ENCODE results near the gene FERMT2.
"Not testable (repeated sequence)": the region's sequence is repeated elsewhere in the genome, so short reads cannot be mapped to it uniquely, and the experiment has no call there.

The FERMT2 gene

DNA sequence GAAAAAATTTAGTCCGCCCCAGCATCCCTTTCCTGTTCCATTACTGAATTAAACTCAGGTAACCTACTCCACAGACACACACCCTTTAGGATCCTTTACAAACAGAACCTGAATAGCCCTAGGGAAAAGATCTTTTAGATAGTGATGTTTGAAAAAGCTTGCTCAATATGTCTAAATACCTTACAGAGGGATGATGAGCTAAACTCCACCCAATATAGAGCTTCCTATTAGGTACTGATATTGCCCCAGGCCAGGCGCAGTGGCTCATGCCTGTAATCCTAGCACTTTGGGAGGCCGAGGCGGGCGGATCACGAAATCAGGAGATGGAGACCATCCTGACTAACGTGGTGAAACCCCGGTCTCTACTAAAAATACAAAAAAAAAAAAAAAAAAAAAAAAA, 50.1 kb downstream of the FERMT2 start:
- no peak for DNase-seq

DNA sequence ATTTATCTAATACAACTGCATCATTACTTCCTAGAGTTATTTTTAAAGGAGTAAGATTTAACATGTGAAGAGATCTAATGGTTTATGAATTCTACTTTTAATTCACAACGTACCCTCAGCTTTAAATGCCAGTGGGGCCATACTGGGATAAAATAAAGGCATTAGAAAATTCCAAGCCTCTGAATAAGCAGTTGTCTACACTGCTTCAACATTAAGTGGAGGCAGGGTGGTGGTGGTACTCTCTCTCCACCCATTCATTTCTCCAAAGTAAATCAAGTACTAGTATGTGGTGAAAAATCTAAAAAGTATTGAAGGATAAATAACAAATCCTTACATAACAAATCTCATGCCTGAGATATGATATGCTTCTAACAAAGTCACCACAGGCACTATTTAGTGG, 52.4 kb downstream of the FERMT2 start:
- DNase-seq: no peak

DNA sequence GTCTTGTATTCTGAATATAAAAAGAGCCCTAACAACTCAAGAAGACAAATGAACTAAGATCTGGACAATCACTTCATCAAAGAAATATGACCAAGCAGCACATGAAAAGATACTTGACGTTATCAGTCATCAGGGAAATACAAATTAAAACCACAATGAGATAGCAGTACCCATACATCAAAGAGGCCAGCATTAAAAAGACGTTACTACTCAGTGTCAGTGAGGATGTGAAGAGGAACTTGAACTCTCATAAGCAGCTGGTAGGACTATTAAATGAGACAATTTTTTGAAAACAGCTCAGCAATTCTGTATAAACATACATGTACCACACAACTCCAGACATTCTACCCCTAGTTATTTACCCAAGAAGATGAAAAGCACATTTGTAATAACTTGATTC, 55.9 kb downstream of the FERMT2 start:
- DNase-seq: no peak

DNA sequence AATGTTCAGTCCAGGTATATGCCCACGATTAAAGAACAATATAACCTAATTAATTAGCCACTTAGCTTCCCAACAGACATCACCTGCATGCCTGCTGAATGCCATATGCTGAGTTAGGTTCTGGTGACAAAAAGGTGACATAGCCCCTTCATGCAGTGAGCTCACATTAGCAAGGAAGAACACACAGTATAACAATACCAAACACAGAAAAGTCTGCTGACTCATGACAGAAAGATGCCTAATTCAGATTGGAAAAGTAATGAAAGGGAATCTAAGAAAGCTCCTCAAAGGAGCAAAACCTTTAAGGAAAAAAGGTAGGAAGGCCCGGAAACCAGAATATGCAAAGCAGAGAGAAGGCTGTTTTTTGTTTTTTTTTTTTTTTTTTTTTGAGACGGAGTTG, 59.0 kb downstream of the FERMT2 start:
- DNase-seq: no peak

DNA sequence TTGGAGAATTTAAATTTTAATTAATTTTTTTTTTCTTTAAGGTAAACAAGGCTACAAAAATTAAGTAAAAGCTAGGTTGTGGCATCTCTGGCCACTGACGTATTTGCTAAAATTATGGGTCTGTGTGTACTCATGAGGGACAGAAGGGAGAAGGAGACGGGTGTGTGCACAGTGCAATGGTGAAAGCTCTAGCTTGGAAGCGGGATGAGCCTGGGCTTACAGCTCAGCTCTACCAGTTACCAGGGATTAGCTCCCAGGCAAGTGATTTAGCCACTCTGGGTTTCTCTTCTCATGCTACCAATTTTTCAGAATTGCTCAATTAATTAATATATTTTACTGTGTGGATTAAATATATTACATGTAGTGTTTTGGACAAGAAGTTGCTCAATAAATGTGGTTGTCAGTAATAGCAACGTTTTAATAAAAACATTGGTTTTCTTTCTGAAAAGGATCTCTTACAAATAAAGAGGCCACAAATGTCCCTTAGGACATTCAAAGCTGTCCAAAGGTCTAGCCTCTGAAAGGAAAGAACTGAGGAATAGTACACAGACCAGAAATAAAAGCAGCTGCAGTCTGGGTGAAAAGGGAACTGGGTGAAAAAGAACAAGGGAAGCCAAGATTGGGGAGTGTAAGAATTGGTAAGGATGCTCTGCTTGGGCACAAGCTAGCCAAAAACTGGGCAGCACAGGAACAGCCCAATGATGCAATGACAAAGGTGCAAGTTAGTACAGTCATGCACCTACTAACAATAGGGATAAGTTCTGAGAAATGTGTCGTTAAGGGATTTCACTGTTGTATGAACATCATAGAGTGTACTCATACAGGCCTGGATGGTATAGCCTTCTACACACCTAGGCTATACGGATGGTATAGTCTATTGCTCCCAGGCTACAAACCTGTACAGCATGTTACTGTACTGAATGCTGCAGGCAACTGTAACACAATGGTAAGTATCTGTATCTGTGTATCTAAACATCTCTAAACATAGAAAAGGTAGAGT, 61.7 kb downstream of the FERMT2 start:
- DNase-seq: no peak

DNA sequence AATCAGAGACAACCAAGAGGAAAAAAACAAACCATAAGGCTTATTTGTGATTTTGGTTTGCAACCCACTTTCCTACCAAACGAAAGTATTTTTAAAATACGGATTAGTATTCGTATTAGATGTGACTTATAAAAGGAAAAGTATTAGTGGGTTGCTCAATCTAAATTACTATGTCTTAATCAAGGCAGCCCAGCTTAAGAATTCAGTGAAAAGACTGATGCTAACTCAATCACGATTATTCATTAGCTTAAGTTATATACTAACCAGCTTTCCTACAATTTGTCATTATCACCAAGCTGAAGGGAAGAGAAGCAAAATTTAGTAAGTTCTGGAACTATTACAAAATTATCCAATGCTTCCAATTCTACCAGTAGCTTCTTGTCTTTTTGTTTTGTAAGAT, 62.7 kb downstream of the FERMT2 start:
- DNase-seq: no peak

DNA sequence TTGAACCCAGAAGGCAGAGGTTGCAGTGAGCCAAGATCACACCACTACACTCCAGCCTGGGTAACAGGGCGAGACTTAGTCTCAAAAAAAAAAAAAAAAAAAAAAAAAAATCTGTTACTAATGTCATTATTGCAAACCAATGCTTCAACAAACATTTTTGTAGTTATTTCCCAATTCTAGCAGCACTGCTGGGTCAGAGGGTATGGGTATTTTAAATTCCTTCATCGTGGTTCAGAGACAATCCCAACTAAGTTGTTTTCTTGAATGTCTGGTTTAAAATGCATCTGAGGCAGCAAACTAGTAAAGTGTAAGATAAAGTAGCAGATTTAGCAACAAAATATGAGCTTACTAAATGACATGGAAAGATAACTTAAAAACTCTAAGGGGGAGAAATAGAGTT, 65.6 kb downstream of the FERMT2 start:
- DNase-seq: no peak

DNA sequence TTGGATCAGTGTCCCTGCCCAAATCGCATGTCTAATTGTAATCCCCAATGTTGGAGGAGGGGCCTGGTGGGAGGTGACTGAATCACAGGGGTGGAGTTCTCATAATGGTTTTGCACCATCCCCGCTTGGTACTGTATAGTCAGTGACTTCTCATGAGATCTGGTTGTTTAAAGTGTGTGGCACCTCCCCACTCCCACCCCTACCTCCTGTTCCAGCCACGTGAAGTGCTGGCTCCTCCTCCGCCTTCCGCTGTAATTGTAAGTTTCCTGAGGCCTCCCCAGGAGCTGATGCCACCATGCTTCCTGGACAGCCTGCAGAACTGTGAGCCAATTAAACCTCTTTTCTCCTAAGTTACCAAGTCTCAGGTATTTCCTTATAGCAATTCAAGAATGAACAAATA, 67.2 kb downstream of the FERMT2 start:
- DNase-seq: no peak

DNA sequence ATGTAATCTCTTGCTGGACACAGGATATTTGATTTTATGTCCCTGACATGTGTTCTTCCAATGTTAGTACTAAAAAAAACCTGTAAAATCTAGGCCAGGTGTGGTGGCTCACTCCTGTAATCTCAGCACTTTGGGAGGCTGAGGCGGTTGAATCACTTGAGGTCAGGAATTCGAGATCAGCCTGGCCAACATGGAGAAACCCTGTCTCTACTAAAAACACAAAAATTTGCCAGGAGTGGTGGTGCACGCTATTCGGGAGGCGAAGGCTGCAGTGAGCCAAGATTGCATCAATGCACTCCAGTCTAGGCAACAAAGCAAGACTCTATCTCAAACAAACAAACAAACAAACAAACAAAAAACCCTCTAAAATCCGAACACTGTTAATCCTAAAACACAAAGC, 68.0 kb downstream of the FERMT2 start:
- no peak for DNase-seq

DNA sequence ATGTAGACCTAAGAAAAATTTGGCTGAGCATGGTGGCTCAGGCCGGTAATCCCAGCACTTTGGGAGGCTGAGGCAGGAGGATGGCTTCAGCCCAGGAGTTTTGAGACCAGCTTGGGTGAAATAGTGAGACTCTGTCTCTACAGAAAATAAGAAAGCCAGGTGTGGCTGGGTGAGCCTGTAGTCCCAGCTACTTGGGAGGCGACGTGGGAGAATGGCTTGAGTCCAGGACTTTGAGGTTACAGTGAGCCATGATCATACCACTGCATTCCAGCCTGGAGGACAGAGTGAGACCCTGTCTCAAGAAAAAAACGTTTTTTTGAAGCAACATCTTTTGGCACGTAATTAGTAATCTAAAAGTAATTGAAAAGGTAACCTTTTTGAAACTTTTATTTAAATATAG, 70.9 kb downstream of the FERMT2 start:
- no peak for DNase-seq

DNA sequence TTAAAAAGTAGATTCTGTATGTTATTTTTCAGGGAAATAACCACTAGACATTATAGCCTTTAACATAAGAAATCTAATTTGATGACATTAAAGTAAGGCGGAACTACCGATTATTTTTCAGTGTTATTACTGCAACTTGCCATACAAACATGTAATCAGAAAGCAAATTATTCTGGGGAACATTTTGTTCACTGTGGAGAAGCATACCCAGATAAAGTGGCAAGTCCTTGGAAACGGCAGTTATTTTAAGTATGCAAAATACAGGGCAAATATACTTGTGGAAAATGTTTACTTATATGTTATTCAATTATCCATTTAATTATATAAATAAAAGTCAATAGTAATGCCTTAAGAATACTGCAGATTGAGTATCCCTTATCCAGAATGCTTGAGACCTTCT, 71.9 kb downstream of the FERMT2 start:
- no peak for DNase-seq

DNA sequence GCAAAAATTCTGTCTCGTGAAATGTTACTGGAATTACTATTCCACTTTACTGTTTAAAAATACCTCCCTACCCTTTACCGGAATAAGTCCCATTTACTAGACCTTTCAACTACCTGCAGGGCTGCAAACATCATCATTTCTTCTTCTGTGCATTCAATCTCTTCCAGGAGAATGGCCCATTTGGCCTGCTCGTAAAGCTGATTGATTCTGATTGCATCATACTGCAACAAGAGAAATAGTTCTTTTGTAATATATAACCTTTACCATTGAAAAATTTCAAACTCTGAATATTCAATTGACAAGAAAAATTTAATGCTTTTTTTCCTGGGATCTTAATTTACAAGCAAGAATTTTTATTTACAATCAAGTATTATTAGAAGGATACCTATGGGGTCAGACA, 72.4 kb downstream of the FERMT2 start:
- DNase-seq: no peak

DNA sequence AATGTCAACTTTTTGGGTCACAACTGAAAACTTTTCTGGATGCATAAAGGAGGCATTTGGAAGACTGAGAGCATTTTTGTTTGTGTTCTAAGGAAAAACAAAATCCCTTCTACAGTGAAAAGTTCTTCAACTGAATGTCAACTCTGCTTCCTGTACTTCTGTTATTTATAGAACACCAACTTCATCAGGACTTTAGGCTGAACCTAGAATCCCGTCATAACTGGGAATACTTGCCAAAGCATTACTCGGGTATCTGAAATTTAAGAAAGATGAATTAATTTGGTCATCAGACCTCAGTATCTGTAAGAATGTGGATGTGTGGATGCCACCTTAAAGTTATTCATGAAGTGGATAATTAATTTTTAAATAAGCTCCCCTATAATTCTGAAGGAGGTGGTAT, 73.2 kb downstream of the FERMT2 start:
- DNase-seq: no peak

DNA sequence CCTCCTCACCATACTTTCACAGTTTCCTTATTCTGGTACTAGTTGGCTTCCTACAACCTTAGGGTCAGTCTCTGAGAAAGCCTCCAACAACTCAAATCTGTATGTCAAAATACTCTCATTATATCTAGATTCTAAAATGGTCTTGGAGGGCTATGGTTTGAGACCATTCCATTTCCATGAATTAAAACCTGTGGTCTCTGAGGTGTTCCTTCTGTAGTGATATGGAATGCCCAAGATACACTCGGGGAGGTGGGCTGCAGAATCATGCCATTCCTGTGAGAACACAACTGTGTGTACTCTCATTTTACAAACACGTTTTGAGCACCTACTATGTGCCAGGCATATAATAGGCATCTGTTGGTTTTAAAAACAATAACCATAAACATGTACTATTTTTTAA, 74.0 kb downstream of the FERMT2 start:
- DNase-seq: no peak

DNA sequence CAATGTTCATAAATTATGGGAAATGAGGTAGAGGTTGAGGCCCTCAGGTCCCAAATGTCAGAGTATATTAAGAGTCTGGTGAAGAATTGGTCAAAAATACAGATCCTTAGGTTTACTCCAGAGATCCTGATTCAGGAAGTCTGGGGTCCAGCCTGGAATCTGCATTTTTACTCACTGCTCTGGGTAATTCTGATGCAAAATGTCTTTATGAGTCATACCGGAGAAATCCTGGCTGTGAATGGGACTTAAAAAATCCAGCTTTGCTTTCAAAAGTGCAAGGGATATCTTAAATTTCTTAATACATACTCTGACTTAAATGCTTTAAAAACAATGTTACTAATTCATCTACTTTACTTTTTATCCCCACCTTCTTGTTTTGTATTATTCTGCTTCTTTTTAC, 74.5 kb downstream of the FERMT2 start:
- no peak for DNase-seq

DNA sequence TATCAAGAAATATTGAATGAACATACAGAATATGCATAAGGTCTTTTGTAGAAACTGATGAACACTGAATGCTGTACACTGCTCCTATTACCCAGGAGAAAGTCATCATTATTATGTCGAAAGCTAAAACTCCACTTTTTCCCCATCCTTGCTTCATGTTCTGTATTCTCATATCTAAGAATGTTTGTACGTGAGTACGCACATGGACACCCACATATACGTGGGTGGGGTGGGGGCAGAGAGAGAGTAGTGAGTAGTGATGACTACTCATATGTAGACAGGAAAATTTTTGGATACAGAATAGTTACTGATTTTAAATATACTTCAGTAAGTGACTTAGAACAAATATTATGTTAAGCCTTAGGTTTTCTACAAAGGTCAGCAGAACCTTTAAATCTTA, 75.1 kb downstream of the FERMT2 start:
- DNase-seq: no peak

DNA sequence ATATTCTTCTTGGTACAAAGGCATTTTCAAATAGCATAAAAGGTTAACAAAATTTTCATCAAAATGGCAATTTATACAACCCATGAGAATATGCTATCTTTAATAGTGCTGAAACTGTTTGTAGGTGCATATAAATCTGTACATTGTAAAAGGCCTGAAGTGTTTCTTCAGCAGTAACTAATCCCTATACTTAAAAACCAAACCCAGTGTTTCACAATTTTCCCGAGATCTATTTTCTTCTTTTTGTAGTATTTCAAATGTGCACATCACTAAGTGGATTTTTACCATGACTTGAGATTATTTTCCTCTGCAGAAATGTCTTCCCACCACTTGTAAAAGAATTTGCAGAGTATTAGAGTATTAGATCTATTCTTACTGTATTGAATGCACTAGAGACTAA, 76.5 kb downstream of the FERMT2 start:
- no peak for DNase-seq

DNA sequence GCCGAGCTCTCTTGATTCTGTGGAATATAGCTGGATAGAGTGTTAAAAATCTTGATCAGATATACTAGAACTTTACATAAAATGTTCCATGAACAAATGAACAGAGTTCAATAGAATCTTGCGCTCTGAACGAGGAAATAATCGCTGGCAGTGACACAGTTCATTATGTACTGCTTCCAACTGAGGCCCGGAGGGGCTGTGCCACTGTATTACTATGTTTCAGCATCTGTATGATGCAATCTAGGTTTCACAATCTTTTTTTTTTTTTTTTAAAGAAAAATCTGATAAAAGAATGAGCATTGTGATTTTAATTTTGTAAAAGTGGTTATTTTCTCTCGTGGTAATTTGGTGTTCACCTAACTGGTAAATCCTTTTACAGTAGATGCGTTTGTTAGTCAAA, 77.2 kb downstream of the FERMT2 start:
- no peak for DNase-seq

DNA sequence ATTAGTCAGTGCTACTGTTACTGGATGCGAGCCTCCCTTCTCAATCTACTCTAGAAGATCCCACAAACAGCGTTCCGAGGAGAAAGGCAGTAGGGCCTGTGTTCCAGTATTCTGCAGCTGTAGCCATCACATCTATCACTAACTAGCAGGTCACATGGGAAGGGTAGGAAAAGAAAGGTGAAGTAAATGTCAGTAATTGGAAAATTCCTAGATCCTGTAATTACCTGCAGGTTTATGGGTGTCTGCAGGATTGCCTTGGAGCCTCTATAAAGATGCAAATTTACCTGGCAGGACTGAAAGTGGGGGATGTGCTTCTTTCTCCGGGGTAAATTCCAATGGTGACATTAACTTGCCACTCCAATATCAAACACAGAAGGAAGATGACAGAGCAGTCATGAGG, 77.8 kb downstream of the FERMT2 start:
- DNase-seq: no peak

DNA sequence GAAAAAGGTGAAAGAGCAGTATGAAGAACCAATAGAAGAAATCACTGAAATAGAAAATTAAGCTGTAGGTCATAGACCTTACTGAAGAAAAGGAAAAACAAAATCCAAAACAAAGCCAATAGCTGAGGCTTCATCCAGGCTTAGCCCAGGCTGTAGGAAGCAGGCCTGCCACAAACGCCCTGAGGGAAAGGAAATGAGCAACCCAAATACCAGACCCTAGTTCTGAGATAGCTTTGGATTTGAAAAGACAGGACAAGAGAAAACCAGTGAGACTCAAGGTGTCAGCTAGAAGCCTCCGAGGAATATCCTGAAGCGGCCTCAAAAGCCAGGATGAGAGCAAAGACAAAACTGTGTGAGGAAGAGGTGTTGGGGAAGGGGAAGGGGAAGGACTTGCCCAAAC, 79.2 kb downstream of the FERMT2 start:
- no peak for DNase-seq

DNA sequence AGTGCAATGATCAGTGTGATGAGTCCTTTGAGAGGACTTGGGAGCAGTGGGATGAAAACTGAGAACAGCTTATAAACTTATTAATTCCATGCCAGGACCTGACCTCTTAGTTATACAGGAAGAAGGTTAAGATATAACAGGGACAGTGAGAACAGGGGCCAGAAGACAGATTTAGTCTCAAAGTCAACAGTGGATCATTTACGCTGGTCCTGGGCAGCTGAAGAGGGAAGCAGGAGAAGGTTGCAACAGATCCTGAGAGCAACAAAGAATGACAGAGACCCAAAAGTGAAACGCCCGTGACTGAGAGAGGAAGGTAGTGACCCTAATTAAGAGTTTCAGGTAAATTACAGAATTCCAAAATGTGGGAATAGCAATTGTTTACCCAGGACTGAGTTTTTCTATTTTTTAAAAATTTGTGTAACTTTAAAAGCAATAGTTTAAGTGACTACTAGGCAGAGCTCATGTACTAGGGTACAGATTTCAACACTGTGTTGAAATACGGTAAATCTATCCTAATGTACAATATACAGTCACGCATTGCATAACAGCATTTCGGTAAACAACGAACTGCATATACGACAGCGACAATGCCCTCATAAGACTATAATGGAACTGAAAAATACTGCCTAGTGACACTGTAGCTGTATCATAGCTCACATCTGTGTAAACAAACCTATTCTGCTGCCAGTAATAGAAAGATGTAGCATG, 81.8 kb downstream of the FERMT2 start:
- no peak for DNase-seq

DNA sequence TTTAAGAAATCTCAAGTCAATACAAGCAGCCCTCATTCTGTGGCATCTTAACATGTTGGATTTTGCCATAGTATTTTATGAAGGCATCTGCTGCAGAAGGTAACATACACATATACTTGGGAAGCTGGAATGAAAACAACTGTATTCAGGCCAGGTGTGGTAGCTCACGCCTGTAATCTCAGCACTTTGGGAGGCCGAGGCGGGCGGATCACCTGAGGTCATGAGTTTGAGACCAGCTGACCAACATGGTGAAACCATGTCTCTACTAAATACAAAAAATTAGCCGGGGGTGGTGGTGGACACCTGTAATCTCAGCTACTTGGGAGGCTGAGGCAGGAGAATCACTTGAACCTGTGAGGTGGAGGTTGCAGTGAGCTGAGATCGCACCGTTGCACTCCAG, 86.0 kb downstream of the FERMT2 start:
- not testable (repeated sequence) for DNase-seq

DNA sequence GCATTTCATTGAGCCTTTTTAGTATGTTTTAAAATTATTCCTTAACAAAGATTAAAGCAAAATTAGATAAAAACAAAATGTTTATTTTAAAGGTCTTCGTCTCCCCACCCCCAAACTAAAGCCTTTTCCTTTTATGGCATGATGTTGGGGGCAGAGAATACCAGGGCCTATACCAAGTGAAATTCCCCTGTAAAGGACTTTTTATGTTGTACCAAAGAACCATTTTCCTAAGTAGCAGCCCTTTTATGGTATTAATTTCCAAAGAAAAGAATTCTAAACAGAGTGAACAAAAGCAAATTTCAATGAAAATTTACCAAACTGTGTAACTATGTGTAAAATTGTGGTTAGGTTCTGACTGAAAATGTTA, 87.5 kb downstream of the FERMT2 start:
- DNase-seq: no peak

DNA sequence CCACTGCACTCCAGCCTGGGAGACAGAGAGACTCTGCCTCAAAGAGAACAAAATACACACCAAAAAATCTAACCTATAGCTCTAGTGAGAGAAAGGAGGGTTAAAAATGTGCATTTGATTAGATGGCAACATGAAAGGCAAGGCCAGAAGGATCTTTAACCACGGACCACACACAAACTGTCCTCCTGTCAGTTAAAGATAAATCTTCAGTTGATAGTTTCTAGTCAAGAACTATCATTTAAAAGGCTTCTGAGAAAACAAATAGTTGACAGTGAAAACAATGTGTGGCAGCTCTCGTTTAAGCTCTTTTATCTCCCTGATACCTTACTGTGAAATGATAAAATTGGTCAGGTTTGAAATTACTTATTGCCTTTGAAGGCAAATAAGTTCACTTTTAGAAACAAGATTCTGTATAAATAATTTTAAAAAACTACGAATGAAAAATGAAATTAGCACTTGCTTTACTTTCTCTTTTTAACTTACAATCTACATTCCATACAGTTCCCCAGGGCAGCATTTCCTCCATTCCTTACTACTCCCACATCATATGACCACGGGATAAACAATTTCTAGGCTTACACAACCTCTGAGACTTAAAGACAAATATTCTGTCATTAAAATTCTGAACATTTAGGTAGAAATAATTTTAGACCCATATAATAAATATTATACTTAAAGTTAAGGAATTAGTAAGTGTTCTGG, 88.1 kb downstream of the FERMT2 start:
- DNase-seq: no peak

Data from activated gamma-delta T cell treated with Interleukin-2 at 50 U/mL for 16 hours (primary cell).